Peyer's patch (tissue), 4 donors: ENCODE results near the gene MDFI.

ENCODE experiments used
- POLR2A ChIP-seq, 2 donors: fragments of 450-650 bp; IDR thresholded peaks; one replicate each; pipeline ENCODE4 v1.5.1; 2017; ENCODE audit warnings: antibody characterized with exemption in 2 of 2, mild to moderate bottlenecking in 2 of 2, moderate library complexity in 2 of 2
- TF ChIP-seq, protein P1 (sequence below), 6 experiments: fragments of 450-650 bp in 4 of 6; fragments of 200-600 bp in 2 of 6; sonication (generic) in 1 of 6; IDR thresholded peaks; one replicate each; pipeline ENCODE4 v1.5.1; 2017 to 2019; ENCODE audit warnings: antibody characterized with exemption in 6 of 6, mild to moderate bottlenecking in 3 of 6, moderate library complexity in 1 of 6

DNA sequence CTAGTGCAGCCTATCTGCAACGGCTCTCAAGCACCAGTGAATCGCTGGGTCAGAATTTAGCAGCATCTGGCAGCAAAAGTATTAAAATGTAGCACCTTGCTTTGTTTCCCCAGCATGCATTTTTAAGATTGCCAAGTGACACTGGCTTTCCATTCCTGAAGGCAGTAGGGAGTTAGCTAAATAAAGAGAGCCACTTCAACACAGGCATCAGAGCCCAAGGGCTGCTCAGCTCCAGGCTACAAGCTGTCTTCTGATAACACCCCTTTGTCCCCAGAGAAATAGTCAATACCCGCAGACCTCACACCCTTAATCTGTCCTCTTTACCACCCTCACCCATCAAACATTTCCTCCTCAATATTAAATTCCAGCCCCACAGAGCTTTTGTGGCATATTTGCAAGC, 19.7 kb upstream of the MDFI start:
- TF ChIP-seq, protein P1, sequence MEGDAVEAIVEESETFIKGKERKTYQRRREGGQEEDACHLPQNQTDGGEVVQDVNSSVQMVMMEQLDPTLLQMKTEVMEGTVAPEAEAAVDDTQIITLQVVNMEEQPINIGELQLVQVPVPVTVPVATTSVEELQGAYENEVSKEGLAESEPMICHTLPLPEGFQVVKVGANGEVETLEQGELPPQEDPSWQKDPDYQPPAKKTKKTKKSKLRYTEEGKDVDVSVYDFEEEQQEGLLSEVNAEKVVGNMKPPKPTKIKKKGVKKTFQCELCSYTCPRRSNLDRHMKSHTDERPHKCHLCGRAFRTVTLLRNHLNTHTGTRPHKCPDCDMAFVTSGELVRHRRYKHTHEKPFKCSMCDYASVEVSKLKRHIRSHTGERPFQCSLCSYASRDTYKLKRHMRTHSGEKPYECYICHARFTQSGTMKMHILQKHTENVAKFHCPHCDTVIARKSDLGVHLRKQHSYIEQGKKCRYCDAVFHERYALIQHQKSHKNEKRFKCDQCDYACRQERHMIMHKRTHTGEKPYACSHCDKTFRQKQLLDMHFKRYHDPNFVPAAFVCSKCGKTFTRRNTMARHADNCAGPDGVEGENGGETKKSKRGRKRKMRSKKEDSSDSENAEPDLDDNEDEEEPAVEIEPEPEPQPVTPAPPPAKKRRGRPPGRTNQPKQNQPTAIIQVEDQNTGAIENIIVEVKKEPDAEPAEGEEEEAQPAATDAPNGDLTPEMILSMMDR (IDR thresholded peaks at IDR 0.05): no peak
- no peak for TF ChIP-seq POLR2A (IDR thresholded peaks at IDR 0.05)
